Measurements from ENCODE around the gene ANXA6.
"Not testable (repeated sequence)": the region's sequence is repeated elsewhere in the genome, so short reads cannot be mapped to it uniquely, and the experiment has no call there.

ANXA6 gene

DNA sequence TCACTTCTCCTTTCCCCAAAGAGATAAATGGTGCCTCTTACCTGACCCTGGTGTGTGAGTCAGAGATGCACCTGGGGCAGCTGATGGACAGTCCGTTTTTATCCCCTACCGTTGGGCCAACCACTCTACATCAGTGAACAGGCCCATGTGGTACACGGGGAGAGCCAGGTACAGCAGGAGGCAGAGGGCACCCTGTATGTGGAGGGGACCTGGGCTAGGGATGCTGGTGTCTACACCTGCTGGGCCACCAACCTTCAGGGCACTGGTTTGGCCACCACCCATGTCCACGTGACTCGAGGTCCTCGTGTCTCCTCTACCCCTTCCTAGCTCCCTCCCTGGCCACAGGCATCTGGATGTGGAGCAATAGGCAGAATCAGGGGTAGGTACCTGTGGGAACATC lies 22.7 kb upstream of the ANXA6 start:
- no peak for DNase-seq

DNA sequence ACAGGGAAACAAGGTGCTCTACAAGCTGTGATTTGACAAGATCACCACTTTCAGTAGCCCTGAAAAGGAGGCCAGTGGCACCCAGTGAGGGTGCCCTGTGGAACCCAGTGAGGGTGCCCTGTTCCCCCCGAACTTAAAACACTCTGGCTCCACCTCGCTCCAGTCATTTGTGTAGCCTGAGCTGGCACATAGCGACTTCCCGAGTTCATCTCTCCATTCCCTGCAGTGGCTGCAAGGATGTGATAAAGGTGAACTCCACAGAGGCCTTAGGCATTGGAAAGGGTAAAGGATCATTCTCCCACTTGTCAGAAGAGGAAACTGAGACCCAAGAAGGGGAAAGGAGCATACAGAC lies 21.9 kb upstream of the ANXA6 start:
- DNase-seq: no peak

DNA sequence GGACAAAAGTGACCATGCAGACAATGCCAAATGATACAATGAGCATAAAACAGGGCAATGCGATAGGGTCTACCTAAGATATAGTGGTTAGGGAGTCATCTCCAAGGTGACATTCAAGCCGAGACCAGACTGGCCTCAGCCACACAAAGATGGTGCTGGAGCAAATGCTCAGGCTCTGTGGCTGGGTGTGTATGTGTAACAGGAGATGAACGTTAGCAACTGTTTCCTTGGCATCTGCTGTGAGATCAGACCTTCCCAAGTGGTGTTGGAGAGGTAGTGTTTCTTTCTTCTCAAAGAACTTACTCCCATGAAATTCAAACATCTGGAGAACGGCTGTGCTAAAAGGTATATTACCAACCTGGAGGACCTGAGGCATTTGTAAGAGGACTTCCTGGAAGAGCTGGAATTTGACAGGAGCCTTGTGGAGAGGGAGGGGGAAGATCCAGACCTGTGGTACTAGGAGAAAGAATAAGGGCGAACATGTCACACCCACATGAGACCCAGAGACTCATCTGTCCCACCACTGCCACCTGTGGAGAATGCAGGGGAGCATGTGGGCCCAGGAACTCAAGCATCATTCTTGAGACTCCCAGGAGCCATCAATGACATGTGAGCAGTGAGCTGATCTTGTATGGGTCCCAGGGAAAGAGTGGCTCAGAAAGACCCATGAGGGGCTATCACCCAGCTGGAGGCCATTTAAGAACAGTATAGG lies 21.4 kb upstream of the ANXA6 start:
- no peak for DNase-seq

DNA sequence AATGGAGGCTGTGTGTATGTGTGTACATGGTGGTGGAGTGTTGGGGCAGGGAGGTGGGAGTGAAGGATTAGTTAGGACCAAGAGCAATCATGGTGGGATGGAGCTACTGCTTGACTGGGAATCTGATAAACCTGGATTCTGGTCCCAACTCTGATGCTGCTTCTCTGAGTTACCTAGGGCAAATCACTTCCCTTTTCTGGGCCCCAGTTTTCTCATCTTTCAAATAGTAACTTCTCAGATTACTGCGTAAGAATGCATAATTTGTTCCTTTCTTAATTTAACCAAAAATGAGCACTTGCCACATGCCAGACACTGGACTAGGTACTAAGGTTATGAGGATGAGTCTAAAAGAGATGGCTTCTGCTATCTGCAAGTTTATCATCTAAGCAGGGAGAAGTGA lies 20.8 kb upstream of the ANXA6 start:
- DNase-seq: no peak

DNA sequence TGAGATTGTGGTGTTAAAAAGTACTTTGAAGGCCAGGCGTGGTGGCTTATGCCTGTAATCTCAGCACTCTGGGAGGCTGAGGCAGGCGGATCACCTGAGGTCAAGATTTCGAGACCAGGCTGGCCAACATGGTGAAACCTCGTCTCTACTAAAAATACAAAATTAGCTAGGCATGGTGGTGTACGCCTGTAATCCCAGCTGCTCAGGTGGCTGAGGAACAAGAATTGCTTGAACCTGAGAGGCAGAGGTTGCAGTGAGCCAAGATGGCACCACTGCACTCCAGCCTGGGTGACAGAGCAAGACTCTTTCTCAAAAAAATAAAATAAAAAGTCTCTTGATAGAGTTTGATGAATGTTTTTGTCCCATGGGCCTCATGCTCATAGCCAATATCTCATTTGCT lies 18.7 kb upstream of the ANXA6 start:
- DNase-seq: not testable (repeated sequence)

DNA sequence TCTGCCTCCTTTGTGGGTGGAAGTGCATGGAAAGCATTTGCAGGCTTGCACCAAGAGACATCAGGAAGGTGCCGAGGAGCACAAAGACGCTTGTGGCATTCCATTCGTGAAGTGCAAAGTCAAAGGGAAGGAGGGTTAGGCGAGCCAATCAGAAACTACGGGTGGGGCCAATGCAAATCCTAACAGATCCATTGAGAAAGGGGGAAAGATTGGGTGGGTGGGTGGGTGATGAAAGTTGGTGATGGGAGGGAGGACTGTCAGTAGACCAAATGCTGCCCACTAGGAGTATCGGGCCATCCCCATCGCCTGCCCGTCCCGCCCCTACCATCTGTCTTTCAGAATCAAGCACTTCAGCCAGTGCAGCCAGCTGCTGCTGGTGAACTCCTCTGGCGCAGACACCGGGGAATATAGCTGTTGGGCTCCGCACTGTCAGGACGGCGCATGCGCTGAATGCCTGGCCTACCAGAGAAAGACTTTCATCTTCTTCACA lies 17.1 kb upstream of the ANXA6 start:
- no peak for DNase-seq

DNA sequence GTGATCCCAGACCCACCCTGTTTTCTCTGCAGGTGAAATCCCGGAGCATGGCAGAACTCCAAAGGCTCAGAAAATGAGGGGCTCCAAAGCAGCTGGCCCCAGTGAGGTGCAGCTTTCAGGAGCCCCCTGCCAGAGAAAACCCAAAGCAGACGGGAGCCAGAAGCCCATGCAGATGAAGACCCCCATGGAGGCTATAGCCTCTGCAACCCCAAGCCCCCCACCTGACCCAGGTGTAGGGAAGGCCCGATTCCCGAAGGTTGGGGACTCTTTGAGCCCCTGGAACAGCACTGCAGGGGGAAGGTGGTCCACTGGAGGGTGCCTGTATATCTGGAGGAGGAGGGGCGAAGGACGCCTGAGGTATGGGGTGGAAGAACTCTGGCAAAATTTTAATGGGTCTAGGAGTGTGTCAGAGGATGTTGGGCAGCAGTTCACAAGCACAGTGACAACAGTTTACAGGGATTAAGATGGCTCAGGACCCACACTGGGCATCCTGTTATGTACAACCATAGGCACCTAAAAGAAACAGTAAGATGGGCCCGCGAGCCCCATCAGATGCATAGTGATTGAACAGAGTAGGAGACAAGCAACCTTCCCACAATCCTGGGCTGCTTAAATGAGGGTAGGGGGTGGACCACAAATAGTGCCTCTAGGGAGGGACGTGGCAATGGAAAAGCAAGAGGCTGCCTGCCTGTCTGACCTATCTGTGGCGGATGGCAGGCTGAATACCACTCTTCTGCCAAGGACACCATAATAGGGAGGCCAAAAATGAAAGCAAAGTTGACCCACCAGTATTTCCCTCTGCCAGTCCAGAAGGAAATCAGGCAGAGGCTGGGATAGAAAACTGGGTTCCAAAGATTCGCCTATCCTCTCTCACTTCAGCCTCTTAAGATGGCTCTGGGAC lies 16.4 kb upstream of the ANXA6 start:
- no peak for DNase-seq

DNA sequence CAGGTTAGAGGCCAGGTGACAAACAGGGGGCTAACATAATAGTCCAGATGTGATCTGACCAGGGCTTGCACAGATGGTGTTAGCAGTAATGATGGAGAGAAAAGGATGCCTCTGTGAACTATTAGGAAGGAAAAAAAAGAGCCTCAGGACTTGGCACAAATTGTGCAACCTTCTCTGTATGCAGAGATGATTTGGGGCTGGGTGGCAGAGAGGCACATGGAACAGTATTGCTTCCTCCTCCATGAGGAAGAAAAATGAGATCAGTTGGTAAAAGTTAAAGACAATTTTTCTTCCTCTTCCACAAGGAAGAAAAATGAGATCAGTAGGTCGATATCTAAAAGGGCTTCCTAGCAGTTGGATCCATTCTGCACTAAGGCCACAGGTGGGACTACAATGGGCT lies 13.9 kb upstream of the ANXA6 start:
- DNase-seq: no peak

DNA sequence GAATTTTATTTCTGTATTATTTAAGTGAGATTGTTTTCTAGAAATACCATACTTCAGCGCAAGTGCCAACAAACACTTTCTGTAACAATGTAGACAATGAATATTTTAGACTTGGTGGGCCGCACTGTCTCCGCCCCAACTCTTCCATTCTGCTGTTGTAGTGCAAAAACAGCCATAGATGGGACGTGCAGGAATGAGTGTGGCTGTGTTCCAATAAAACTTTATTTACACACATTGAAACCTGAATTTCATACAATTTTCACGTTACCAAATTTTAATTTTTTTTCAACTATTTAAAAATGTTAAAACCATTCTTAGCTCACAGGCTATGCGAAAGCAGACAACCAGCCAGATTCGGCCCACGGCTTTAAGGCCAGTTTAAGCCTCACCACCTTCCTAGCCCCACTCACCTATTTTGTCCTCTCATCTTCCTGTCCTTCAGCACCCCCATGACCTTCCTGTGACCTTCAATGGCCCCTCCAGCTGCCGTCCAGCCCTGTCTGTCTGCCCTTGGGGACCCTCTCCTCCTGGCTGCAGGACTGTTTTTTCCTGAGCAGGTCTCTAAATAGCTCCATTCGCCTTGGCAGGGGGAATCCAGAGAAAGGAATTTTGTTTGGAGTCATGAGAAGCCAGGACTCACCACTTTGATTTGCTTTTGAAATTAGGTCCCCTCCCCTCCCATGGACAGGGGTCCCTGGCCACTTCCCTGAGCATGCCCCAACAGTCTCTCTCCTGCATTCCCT lies 11.2 kb upstream of the ANXA6 start:
- no peak for DNase-seq

DNA sequence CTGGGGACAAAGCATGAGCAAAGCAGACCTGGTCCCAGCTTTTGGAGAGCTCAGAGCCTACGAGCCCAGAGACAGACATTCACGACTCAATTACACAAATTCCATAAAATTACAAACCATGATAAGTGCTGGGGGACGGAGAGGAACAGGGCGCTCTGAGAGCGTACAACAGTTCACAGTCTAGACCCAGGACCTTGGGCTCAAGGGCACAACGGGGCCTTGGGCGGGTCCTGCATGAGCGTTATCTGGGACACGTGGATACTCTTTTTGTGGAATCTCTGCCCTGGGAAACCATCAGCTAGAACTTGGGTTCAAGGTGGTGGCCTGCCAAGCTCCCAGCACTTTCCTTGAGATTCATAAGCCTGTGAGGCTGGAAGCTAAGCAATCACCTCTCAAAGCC lies 9.4 kb upstream of the ANXA6 start:
- no peak for DNase-seq

DNA sequence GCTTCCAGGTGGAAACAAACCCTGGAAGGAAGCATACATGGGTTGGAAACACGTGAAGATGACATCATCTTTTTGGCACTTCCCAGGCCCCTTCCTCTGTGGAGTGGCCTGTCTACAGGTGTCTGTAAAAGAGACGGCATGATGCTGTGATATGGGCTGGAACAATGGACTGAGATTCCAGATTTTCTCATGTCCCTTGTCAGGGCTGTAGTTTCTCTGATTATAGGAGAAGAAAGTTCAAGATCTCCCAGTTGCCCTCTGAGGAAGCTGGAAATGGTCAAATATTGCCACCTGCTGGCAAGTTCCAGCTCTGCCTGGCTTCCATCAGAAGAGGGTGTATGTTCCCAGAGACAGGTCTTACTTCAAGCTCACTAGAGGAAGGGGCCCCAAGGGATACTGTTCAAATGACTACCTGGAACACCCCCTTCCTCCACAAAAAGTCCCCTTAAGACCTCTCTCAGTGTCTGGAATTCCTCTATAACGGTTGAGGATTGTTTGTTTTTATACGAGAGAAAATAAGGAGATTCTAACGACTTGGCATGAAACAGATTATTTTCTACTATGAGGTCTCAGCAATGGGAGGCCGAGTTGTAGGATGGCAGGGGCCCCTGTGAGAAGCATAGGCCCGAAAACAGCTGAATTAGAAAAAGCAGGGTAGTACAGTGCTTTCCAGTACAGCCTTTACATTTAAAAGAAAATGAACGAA lies 7.3 kb upstream of the ANXA6 start:
- peak; percentile 89 for DNase-seq

DNA sequence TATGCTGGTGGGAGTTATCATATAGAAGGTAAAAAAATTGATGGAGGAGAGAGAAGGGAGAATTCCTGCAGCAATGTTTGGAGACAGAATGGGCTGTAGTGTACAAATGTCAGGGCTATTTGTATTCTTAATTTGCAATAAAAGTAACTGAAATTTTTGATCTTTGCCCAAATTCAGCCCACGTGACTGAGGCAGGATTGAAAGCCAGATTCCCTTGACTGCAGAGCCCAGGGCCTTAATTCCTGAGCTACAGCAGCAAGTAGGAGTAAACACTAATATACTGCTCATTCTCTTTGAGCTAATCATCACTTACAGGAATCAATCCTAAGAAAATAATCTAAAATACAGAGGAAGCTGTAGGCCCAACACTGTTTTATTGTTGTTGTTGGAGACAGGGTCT lies 5.2 kb upstream of the ANXA6 start:
- no peak for DNase-seq

DNA sequence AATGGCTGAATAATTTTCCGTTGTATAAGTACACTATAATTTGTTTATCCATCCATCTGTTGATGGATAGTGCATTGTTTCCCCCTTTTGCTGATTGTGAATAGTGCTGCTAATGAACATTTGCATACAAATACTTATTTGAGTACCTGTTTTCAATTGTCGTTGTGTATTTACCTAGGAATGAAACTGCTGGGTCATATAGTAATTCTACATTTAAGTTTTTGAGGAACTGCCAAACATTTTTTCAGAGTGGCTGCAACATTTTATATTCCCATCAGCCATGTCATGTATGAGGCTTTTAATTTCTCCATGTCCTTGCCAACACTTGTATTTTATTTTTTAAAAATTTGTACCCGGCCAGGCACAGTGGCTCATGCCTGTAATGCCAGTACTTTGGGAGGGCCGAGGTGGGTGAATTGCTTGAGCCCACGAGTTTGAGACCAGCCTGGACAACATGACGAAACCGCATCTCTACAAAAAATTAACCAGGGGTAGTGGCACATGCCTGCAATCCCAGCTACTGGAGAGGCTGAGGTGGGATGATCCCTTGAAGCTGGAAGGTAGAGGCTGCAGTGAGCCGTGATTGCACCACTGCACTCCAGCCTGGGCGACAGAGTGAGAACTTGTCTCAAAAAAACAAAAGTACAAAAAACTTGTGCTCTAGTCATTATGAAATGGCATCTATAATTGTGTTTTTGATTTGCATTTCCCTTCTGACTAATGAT lies 2.2 kb upstream of the ANXA6 start:
- DNase-seq: no peak

DNA sequence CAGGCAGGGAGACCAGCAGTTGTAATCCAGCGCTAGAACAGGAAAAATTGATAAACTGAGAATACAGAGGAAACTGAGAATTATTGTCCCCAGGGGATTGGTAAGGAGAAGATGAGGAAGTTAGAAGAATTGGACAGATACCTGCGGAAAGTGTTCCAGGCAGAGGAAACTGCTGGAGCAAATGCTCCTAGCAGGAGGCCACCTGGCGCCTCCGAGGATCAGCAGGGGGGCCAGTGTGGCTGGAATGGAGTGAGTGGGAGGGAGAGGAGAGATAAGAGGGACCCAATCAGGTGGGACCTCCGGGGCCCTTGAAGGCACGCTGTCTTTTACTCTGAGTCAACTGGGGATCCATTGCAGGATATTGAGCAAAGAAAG lies 695 bp upstream of the ANXA6 start:
- no peak for DNase-seq

DNA sequence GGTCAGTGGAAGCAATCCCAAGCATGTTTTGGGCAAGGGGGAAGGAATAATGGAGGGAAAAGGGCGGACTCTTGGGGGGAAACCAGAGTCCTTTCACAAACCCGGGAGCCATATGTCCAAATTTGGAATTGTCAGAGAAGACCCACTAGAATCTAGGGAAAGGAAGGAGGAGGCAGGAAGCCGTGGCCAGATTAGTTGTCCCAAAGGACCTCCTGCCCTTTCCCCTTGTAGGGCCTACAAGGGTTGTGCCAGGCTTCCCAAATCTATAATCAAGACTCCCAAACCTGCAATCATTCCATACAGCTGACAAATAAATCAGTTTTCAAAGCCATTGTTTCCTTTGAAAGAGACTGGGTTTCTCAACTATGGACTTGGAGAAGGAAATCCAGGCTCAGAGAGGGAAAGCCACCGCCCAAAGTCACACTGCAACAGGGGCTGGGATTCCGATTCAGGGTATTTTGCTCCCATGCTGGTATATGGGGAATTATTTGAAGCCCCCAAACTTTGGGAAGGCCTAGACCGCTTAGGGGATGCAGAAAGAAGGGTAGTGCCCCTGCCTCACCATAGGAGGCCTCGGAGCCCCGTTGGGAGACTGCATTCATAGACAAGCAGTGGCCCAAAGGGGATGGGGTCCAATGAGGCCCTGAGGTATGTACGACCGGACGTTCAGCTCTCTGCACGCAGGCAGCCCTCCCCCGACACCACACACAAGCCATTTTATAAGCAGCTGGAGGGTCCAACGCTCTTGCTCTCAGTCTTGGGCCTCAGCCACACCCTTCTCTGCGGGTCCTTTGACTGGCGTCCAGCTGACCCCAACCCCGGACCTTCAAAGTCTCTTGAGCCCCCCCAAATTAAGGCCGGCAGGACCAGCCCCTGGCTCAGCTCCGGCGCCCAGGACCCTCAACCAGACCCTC lies 815 bp downstream of the ANXA6 start:
- DNase-seq: peak; percentile 31

DNA sequence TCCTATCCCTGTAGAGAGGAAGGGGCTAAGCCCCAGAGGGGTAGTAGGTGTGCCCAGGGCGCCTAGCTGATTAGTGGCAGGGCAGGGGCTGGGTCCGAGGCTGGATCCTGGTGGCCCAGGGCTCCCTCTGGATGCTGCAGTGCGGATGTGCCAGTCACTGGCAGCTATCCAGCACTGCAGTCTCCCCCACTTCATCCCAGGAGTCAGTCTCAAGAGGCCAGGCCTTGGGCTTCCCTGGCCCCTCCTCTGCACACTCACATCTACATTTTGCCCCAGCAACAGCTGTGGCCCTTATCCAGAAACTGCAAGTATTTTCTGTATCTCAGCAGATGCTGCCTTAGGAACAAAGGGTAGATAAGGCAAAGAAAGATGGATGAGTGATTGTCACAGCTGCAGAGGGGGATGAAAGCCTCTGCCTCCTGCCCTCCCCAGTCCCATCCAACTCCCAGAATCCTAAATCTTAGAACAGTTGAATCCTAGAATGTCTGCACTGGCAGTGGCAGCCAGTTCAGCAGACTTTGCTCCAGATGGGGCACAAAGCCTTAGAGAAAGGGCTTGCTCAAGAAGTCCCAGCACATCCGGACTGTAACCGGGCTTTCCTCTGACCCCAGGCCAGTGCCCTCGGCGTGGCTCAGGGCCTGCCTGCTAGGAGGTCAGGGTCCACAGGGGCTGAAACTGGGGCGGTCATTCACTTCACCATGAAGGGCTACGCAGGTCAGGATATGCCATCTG lies 1.6 kb downstream of the ANXA6 start:
- DNase-seq: no peak

DNA sequence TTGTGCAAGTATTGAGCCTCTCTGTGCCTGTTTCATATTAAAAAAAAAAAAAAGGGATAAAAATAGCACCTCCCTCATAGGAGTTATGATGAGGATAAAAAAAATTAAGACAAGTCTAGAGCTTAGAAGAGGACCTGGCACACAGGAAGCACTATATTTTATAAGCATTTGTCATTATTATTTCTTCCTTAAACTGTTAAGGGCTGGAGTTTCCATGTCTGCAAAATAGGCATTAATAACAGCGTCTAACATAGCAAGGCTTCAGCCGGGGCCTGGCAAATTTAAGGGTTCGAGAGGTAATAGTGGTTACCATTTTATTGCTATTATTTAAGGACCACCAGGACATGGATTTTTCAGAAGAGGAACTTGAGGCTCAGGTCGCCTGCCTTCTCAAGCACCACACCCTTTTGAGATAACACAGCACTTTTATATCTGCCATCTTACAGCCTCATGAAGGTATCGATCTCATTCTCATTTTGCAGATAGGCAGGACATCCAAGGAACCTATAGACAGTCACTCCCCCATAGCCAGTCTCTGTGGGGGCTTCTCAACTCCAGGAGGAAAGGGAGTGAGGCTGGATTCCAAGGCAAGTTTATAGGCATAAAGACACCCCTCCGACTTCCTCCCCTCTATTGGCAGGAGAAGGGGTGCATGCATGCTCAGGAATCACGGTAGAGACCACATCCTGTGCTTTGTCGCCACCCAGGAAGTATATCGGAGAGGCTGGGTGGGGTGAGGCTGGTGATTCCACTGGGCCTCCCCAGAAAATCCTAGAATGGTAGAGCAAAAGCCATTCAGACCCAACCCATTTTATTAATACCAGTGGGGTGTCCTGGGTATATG lies 2.4 kb downstream of the ANXA6 start:
- peak; percentile 71 for DNase-seq

DNA sequence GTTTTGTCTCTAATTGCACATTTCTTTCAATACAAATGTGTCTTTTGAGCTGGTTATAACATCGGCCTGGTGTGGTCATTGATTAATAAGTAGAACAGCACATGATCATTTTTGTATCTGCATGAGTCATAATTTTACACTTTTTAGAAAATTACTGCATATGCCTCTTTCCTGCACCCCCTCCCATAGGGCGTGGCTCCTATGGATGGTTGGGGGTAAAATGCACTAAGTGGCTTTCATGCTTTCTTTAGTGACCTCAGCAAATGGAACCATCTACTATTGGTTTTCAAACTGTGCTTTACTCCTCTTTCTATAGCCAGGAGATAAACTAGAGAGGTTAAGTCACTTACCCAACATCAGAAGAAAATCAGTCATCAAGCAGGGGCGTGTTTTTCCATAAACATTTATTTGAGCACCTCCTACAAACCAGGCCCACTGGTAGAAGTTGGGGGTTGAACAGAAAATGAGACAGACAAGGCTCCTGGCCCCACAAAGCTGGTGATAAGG lies 3.8 kb downstream of the ANXA6 start:
- peak; percentile 30 for DNase-seq

DNA sequence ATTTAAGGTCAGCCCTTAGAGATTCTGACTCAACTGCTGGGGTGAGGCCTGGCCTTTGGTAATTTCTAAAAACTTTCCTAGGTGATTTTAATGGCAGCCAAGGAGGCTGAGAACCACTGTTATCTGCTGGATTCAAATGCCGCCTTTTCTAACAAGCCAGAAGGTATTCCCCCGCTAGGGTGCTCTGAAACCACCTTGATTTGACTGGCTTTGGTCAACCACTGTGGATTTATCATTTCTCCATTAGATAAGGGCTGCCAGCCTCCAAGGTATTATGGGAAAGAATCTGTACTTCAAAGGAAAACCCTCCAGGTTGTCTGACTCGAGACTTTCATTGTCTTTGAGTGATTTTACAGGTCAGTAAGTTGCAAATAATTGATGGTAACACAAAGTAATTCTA lies 4.3 kb downstream of the ANXA6 start:
- no peak for DNase-seq

Measured in CD4-positive, alpha-beta T cell treated with Interleukin-17A for 1 hour (primary cell).